HEK293T (cell line): ENCODE measurements around the gene SPATA31D3.
"Not testable (repeated sequence)": the region's sequence is repeated elsewhere in the genome, so short reads cannot be mapped to it uniquely, and the experiment has no call there.

Experiments used
- BHLHE40 ChIP-seq: fragments of 450-650 bp; IDR thresholded peaks from 2 replicates; pipeline ENCODE4 v1.6.1; 2016; ENCODE audit warnings: mild to moderate bottlenecking, moderate library complexity, borderline replicate concordance
- CTBP1 ChIP-seq: fragments of 450-650 bp; IDR thresholded peaks from 2 replicates; pipeline ENCODE4 v1.6.1; 2016; ENCODE audit warnings: borderline replicate concordance
- ELF4 ChIP-seq: fragments of 450-650 bp; IDR thresholded peaks from 2 replicates; pipeline ENCODE4 v1.6.1; 2017; ENCODE audit warnings: antibody characterized with exemption
- FOXA1 ChIP-seq: fragments of 450-650 bp; IDR thresholded peaks from 2 replicates; pipeline ENCODE4 v1.6.1; 2016; ENCODE audit warnings: mild to moderate bottlenecking
- FOXK2 ChIP-seq: fragments of 450-650 bp; IDR thresholded peaks from 2 replicates; pipeline ENCODE4 v1.6.1; 2016; ENCODE audit warnings: mild to moderate bottlenecking
- FOXM1 ChIP-seq: fragments of 450-650 bp; IDR thresholded peaks from 2 replicates; pipeline ENCODE4 v1.6.1; 2017; ENCODE audit warnings: mild to moderate bottlenecking, borderline replicate concordance
- HDGF ChIP-seq: fragments of 450-650 bp; IDR thresholded peaks from 2 replicates; pipeline ENCODE4 v1.6.1; 2017; ENCODE audit warnings: antibody characterized with exemption, borderline replicate concordance
- NFRKB ChIP-seq: fragments of 450-650 bp; IDR thresholded peaks from 2 replicates; pipeline ENCODE4 v1.6.1; 2016; ENCODE audit warnings: mild to moderate bottlenecking, moderate library complexity
- SP1 ChIP-seq: fragments of 450-650 bp; IDR thresholded peaks from 2 replicates; pipeline ENCODE4 v1.6.1; 2017
- SUZ12 ChIP-seq: fragments of 450-650 bp; IDR thresholded peaks from 2 replicates; pipeline ENCODE4 v1.6.1; 2016; ENCODE audit warnings: mild to moderate bottlenecking
- TARDBP ChIP-seq: fragments of 450-650 bp; IDR thresholded peaks from 2 replicates; pipeline ENCODE4 v1.6.1; 2016
- ZNF384 ChIP-seq: fragments of 450-650 bp; IDR thresholded peaks from 2 replicates; pipeline ENCODE4 v1.6.1; 2016
- TF ChIP-seq, protein P1 (sequence below): fragments of 450-650 bp; IDR thresholded peaks from 2 replicates; pipeline ENCODE4 v1.6.1; 2016

DNA sequence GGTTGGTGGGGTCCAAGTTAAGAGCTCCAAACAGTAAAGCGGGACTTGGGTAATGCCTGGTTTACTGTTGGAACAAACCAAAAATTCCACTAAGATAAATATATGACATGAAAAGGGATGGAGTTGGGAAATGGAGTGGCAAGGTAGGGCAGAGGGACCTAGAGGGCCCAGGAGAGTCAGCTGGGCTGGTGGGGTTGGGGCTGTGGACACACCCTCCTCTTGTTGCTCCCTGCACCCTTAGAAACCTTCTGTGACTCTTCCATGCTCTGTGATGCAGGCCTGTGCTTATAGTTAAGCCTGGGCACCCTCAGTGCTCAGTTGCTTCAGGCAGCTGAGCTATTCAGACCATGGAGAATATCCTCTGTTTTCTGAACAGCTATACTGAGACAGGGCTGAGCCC is 45.2 kb downstream of the SPATA31D3 start, which contains the start of gene SPATA31D1:
- TF ChIP-seq SP1, CTBP1, ZNF384, SUZ12, TARDBP, BHLHE40, ELF4, NFRKB, FOXA1, FOXK2, HDGF, FOXM1: not testable (repeated sequence)
- TF ChIP-seq, protein P1, sequence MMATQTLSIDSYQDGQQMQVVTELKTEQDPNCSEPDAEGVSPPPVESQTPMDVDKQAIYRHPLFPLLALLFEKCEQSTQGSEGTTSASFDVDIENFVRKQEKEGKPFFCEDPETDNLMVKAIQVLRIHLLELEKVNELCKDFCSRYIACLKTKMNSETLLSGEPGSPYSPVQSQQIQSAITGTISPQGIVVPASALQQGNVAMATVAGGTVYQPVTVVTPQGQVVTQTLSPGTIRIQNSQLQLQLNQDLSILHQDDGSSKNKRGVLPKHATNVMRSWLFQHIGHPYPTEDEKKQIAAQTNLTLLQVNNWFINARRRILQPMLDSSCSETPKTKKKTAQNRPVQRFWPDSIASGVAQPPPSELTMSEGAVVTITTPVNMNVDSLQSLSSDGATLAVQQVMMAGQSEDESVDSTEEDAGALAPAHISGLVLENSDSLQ: not testable (repeated sequence)
